Type B pancreatic cell (in vitro differentiated cells): Measurements from ENCODE around the gene PIGZ. TPM values are rescaled to one million over a fixed set of nuclear protein-coding genes. Genes with fewer than 3 reads are reported as not detected.

Experiments used
- DNase-seq: peaks from one replicate; pipeline ENCODE4 v3.0.0; 2021; ENCODE audit warnings: mixed read lengths; ENCODE audit not compliant: unreplicated experiment; ENCODE audit errors: extremely low spot score
- H3K27ac Mint-ChIP-seq: 2 replicates; pipeline ENCODE4 v1.8.0; 2021; ENCODE audit warnings: mild to moderate bottlenecking, mixed read lengths
- H3K27me3 Mint-ChIP-seq: 2 replicates; pipeline ENCODE4 v1.8.0; 2021; ENCODE audit warnings: mixed read lengths
- H3K36me3 Mint-ChIP-seq: 2 replicates; pipeline ENCODE4 v1.8.0; 2021; ENCODE audit warnings: mixed read lengths
- H3K4me1 Mint-ChIP-seq: one replicate; pipeline ENCODE4 v1.8.0; 2021; ENCODE audit warnings: mixed read lengths; ENCODE audit not compliant: unreplicated experiment
- H3K4me3 Mint-ChIP-seq: 2 replicates; pipeline ENCODE4 v1.8.0; 2021; ENCODE audit warnings: mild to moderate bottlenecking, mixed read lengths
- H3K9me3 Mint-ChIP-seq: 2 replicates; pipeline ENCODE4 v1.8.0; 2021; ENCODE audit warnings: mixed read lengths
- total RNA-seq: library from RNA; stranded (reverse); gene quantifications from 2 replicates; pipeline ENCODE4 v1.2.1, GENCODE V29; 2021; ENCODE audit warnings: low replicate concordance
- TF ChIP-seq, protein P1 (sequence below): fragments of 200-600 bp; sonication (generic); conservative IDR thresholded peaks from 2 replicates; pipeline ENCODE4 v1.5.0; 2021; ENCODE audit warnings: antibody characterized with exemption, mild to moderate bottlenecking

PIGZ gene
- total RNA-seq, 1 donor from 2014 or later, result 2.0 TPM

DNA sequence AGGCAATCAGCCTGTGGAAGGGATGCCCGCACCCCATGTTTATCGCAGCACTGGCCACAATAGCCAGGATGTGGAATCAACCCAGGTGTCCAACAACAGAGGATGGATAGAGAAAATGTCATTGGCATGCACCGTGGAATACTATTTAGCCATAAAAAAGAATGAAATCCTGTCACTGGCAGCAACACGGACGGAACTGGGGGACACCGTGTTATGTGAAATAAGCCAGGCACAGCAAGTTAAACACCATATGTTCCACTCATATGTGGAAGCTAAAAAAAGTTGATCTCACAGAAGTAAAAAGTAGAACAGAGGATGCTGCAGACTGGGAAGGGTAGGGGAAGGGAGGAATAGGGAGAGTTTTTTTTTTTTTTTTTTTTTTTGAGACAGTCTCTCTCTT, 45.4 kb upstream of the PIGZ start:
- Mint-ChIP-seq H3K36me3 (no peaks in the 10 kb centered on the region), H3K4me1 (peaks cover 4% of the 10 kb centered on the region), H3K27ac (no peak overlapping the region), H3K27me3 (peaks cover under 1% of the 10 kb centered on the region), H3K9me3 (no peaks in the 10 kb centered on the region), H3K4me3 (no peak overlapping the region)
- DNase-seq, result no peak
- TF ChIP-seq, protein P1, sequence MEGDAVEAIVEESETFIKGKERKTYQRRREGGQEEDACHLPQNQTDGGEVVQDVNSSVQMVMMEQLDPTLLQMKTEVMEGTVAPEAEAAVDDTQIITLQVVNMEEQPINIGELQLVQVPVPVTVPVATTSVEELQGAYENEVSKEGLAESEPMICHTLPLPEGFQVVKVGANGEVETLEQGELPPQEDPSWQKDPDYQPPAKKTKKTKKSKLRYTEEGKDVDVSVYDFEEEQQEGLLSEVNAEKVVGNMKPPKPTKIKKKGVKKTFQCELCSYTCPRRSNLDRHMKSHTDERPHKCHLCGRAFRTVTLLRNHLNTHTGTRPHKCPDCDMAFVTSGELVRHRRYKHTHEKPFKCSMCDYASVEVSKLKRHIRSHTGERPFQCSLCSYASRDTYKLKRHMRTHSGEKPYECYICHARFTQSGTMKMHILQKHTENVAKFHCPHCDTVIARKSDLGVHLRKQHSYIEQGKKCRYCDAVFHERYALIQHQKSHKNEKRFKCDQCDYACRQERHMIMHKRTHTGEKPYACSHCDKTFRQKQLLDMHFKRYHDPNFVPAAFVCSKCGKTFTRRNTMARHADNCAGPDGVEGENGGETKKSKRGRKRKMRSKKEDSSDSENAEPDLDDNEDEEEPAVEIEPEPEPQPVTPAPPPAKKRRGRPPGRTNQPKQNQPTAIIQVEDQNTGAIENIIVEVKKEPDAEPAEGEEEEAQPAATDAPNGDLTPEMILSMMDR, result no peak

DNA sequence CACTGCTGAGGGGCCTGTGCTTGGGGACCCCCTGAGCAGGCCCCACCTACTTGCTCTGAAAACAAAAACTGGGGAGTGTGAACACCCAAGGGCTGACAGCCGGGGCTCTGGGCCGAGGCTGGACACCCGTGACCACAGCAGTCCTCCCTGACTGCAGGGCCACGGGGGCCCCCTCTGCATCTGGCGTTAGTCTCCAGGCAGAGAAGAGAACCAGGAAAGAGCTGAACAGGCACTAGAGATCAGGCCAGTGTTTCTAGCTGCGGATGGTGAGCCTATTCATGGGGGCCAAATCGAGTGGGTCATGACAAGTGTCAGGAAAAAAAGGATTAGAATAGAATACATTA, 43.9 kb upstream of the PIGZ start:
- no peaks in the 10 kb centered on the region for H3K9me3 Mint-ChIP-seq
- no peak overlapping the region for H3K27ac Mint-ChIP-seq
- H3K4me3 Mint-ChIP-seq, result no peak overlapping the region
- H3K4me1 Mint-ChIP-seq, result no peaks in the 10 kb centered on the region
- DNase-seq, result no peak
- TF ChIP-seq, protein P1, result no peak
- H3K27me3 Mint-ChIP-seq, result no peaks in the 10 kb centered on the region
- no peaks in the 10 kb centered on the region for H3K36me3 Mint-ChIP-seq

DNA sequence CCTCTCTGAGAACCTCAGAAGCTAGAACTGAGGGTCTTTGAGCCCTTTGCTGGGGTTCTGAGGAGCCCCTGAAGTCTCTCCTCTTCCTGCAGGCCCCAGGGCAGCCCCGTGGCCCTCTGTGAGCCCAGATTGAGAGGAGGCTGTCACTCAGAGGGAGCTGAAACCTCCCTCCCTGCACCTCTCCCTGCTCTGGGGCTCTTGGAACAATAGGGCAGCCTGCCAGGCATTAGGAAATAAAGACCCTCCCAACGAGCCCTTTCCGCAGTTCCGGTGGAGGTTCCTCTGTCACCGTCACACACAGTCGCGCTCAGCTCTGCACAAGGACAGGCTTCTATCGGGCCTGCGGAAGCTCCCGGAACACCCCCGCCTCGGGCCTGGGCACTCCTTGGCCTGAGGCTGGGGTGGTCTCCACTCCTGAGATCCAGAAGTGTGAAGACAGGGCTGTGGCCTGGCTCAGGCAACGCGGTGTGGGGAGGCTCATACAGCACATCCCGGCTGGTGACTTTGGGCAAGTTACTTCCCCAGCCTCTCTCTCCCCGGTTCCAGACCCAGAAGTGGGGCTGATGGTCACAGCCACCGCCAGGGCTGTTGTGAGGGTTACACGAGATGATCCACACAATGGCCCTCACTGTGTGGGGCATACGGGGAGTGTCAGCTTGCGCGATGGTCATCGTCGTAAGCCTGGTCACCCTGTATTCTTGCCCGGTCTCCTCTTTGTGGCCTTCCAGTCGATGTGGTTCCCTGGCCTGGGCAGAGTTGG, 43.3 kb upstream of the PIGZ start:
- no peak overlapping the region for H3K4me3 Mint-ChIP-seq
- H3K4me1 Mint-ChIP-seq, result no peaks in the 10 kb centered on the region
- H3K9me3 Mint-ChIP-seq, result no peaks in the 10 kb centered on the region

DNA sequence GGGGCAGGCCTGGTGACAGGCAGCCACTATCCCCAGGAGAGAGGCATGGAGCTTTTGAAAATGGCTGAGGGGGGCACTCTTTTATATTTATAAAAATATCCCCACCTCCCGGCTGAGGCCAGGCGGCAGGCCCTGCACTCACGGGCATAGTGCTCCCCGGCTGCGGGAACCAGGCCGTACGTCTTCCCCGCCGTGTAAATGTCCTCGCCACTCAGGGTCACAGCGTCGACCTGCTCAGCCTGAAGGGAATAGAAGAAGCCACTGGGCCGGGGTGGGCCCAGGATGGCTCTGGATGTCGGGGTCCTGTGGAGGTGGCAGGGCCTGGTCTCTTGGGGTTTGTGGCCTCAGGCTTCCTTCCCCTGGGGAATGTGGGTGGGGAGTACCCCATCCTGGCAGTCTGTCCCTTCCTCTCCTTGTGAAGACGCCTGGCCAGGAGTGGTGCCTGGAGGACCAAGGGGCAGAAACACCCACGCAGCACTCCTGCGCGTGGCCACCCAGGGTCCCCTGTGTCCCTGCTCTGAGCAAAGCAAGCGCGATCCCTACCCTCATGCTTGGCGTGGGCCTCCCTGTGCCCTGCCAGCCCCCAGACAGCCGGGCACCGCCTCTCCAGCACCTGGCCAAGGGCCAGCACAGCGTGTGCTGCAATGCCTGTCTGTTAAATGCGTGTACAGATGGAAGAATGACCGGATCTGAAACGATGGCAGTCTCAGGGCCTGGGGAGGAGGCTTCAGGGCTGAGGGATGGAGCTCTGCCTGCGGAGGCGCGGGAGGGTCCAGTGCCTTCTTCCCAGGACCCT, 42.1 kb upstream of the PIGZ start:
- no peaks in the 10 kb centered on the region for H3K27me3 Mint-ChIP-seq
- H3K36me3 Mint-ChIP-seq, result no peaks in the 10 kb centered on the region
- H3K27ac Mint-ChIP-seq, result no peak overlapping the region
- TF ChIP-seq, protein P1, result no peak
- no peaks in the 10 kb centered on the region for H3K4me1 Mint-ChIP-seq
- DNase-seq, result no peak
- no peaks in the 10 kb centered on the region for H3K9me3 Mint-ChIP-seq
- H3K4me3 Mint-ChIP-seq, result no peak overlapping the region

More for the DNA sequence above, 43.3 kb upstream of the PIGZ start:
- no peak for DNase-seq
- TF ChIP-seq, protein P1, result no peak
- H3K36me3 Mint-ChIP-seq, result no peaks in the 10 kb centered on the region
- no peak overlapping the region for H3K27ac Mint-ChIP-seq
- H3K27me3 Mint-ChIP-seq, result no peaks in the 10 kb centered on the region

DNA sequence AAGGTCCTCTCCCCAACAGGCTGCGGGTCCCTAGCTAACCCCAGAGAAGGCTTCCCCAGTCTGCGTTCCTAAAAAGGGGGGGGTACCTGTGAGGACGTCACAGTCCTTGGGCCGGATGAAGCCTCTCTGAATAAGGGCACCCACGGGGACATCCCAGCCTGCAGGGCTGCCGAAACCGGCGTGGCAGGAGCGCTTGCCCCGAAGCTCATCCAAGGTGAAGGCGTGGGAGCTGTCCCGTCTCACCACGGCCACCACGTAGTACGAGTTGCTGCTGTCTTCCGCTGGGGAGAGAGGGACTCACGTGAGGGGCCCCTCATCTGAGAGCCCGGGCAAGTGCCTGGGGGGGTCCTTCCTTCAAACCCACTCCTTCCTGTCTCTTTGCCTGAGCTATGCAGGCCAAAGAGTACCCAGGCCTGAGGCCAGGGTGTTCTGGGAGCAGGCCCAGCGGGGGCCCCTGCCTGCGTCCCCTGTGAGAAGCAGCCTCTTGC, 40.9 kb upstream of the PIGZ start:
- Mint-ChIP-seq H3K27me3 (peaks cover 5% of the 10 kb centered on the region), H3K4me3 (no peak overlapping the region)

More for the DNA sequence above, 40.9 kb upstream of the PIGZ start:
- TF ChIP-seq, protein P1, result no peak
- Mint-ChIP-seq H3K4me1 (peaks cover 1% of the 10 kb centered on the region), H3K9me3 (no peaks in the 10 kb centered on the region), H3K27ac (no peak overlapping the region), H3K36me3 (peaks cover 5% of the 10 kb centered on the region)
- DNase-seq, result no peak
